Activated CD8-positive, alpha-beta T cell treated with anti-CD3 and anti-CD28 coated beads for 36 hours (primary cell): ENCODE measurements around the gene TACO1. TPM values are rescaled to one million over a fixed set of nuclear protein-coding genes. Genes with fewer than 3 reads are reported as not detected.

ENCODE experiments used
- ATAC-seq: fragments of 200-7000 bp; cut with Tn5 transposase; one replicate; pipeline ENCODE4 v1.10.0; 2021; ENCODE audit warnings: mild to moderate bottlenecking, moderate library complexity
- CTCF ChIA-PET: fragments of 350-600 bp; sonication (Branson Sonifier 250); formaldehyde crosslinking; loops from one replicate; lab custom pipeline; 2021; ENCODE audit warnings: antibody characterized with exemption; lab: Charles Lee
- POLR2A ChIA-PET: fragments of 350-600 bp; sonication (Branson Sonifier 250); formaldehyde crosslinking; loops from one replicate; lab custom pipeline; 2021; ENCODE audit warnings: antibody characterized with exemption; lab: Charles Lee
- DNase-seq: peaks from one replicate; pipeline ENCODE4 v3.0.0-alpha.2; 2020
- H3K27ac Mint-ChIP-seq: one replicate; pipeline ENCODE4 v1.8.0; 2021; ENCODE audit warnings: mild to moderate bottlenecking, mixed read lengths
- H3K27me3 Mint-ChIP-seq: one replicate; pipeline ENCODE4 v1.8.0; 2021; ENCODE audit warnings: mixed read lengths
- H3K36me3 Mint-ChIP-seq: one replicate; pipeline ENCODE4 v1.8.0; 2021; ENCODE audit warnings: low read depth, mixed read lengths
- H3K4me1 Mint-ChIP-seq: one replicate; pipeline ENCODE4 v1.8.0; 2021; ENCODE audit warnings: low read depth, mixed read lengths
- H3K4me3 Mint-ChIP-seq: one replicate; pipeline ENCODE4 v1.8.0; 2021; ENCODE audit warnings: mild to moderate bottlenecking, moderate library complexity, mixed read lengths
- H3K9me3 Mint-ChIP-seq: one replicate; pipeline ENCODE4 v1.8.0; 2021; ENCODE audit warnings: mixed read lengths
- intact Hi-C: fragments of 100-400 bp; cut with micrococcal nuclease; formaldehyde crosslinking; loops from one replicate; pipeline ENCODE4 v1.10.0; 2022
- total RNA-seq, 2 experiments: library from RNA; stranded (reverse); gene quantifications; one replicate each; pipeline ENCODE4 v1.2.3, GENCODE V29; 2021
- TF ChIP-seq, protein P1 (sequence below): fragments of 200-600 bp; IDR thresholded peaks from one replicate; pipeline ENCODE4 v1.8.0; 2022; ENCODE audit warnings: antibody characterized with exemption, mild to moderate bottlenecking

Gene TACO1
- total RNA-seq, 2 experiments from 2014 or later, result 27.0 to 30.4 TPM

DNA sequence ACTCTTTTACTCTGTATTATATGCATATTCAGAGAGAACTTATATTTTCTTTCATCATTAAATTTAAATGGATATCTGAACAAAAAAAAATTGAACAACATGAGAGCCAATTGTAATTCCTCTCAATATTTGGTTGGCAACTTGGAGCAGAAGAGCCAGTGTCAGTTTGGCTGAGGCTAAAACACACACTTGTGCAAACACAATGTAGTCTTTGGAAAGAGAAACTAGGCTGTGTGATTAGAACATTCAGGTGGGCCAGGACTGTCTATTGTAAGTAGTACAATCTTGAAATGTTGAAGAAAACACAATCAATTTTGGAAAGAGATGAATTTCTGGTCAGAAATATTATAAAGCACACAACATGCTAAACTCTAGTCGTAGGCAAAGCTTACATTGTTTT lies 33.5 kb upstream of the TACO1 start:
- Mint-ChIP-seq H3K27ac (no peak overlapping the region), H3K4me3 (no peak overlapping the region), H3K27me3 (no peaks in the 10 kb centered on the region), H3K9me3 (no peaks in the 10 kb centered on the region), H3K36me3 (peaks cover 1% of the 10 kb centered on the region), H3K4me1 (peaks cover 38% of the 10 kb centered on the region)
- POLR2A ChIA-PET, result interaction anchor here (1.7 kb wide), 1 partner anchor 16 kb away, joined by 4 read pairs; no protein-coding TSS in a partner anchor
- CTCF ChIA-PET, result interaction anchor here (0.8 to 2.9 kb wide), 3 partner anchors 44 to 142 kb away, joined by 4 to 14 read pairs (median 6); no protein-coding TSS in a partner anchor
- TF ChIP-seq, protein P1, sequence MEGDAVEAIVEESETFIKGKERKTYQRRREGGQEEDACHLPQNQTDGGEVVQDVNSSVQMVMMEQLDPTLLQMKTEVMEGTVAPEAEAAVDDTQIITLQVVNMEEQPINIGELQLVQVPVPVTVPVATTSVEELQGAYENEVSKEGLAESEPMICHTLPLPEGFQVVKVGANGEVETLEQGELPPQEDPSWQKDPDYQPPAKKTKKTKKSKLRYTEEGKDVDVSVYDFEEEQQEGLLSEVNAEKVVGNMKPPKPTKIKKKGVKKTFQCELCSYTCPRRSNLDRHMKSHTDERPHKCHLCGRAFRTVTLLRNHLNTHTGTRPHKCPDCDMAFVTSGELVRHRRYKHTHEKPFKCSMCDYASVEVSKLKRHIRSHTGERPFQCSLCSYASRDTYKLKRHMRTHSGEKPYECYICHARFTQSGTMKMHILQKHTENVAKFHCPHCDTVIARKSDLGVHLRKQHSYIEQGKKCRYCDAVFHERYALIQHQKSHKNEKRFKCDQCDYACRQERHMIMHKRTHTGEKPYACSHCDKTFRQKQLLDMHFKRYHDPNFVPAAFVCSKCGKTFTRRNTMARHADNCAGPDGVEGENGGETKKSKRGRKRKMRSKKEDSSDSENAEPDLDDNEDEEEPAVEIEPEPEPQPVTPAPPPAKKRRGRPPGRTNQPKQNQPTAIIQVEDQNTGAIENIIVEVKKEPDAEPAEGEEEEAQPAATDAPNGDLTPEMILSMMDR, result no peak
- DNase-seq, result no peak
- no peak for ATAC-seq
- intact Hi-C loops, result no loop called here

DNA sequence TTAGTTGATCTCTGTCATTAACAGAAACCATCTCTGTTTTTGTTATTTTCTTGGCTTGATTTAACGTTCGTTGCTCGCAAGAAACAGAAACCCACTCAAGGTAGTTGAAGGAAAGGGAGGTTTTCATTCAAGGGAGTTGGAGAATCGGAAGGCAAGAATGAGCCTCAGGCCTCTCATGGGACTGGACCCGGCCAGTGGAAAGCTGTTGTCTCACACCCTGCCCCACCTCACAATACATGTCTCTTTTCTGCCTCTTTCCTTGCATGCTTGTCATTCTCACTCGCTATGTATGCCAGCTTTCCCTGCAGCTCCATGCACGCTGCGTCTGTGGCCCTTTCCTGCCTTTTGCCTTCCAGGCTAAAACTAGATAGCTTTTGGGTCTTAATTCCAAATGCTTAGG lies 32.1 kb upstream of the TACO1 start:
- ChIA-PET POLR2A (interaction anchor here (0.7 to 1.1 kb wide), 4 partner anchors 16 to 29 kb away, joined by 3 to 4 read pairs (median 4); no protein-coding TSS in a partner anchor), CTCF (interaction anchor here (1.1 to 2.9 kb wide), 4 partner anchors 16 to 143 kb away, joined by 3 to 14 read pairs (median 4); no protein-coding TSS in a partner anchor)
- Mint-ChIP-seq H3K9me3 (no peaks in the 10 kb centered on the region), H3K27ac (no peak overlapping the region), H3K36me3 (peaks cover 1% of the 10 kb centered on the region), H3K4me3 (no peak overlapping the region), H3K4me1 (peaks cover 32% of the 10 kb centered on the region), H3K27me3 (no peaks in the 10 kb centered on the region)
- TF ChIP-seq, protein P1, result no peak
- DNase-seq (no peak), ATAC-seq (no peak)
- intact Hi-C loops, result no loop called here

DNA sequence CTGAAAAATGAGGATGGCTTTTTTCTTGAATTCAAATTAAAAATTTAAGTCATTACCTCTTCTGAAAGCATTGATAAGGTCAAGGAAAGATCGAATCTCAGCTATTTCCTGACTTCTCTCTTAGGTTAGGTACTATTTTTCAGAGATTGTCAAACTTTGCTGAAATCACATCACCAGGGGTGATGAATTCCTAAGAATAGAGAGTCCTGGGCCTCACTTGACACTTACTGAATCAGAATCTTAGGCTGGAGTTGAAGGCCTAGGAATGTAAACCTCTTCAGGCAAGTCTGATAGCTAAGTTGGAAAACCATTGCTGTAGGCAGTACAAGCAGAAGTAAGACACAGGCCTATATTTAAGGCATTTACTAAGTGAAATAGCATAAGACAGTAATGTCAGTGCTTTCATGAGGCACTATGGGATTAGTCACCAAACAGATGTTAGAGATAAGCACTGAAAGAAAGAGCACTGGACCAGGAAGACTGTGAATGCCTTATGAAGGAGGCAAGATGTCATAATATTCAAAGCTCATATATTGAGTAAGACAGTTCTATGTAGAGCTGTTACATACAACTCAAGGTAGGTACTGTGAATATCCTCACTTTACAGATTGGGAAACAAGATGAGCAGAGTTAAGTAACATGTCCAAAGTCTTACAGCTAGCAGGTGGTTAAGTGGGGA lies 28.9 kb upstream of the TACO1 start:
- CTCF ChIA-PET, result interaction anchor here (0.8 to 1.4 kb wide), 2 partner anchors 93 to 158 kb away, joined by 3 to 4 read pairs; no protein-coding TSS in a partner anchor
- H3K4me3 Mint-ChIP-seq, result no peak overlapping the region
- no peaks in the 10 kb centered on the region for H3K27me3 Mint-ChIP-seq
- POLR2A ChIA-PET, result no interaction called here
- ATAC-seq, result peak; percentile 55
- TF ChIP-seq, protein P1, result no peak
- H3K9me3 Mint-ChIP-seq, result no peaks in the 10 kb centered on the region
- peaks cover 31% of the 10 kb centered on the region for H3K4me1 Mint-ChIP-seq
- no peak overlapping the region for H3K27ac Mint-ChIP-seq
- no peak for DNase-seq
- intact Hi-C loops, result no loop called here
- H3K36me3 Mint-ChIP-seq, result peaks cover 7% of the 10 kb centered on the region

DNA sequence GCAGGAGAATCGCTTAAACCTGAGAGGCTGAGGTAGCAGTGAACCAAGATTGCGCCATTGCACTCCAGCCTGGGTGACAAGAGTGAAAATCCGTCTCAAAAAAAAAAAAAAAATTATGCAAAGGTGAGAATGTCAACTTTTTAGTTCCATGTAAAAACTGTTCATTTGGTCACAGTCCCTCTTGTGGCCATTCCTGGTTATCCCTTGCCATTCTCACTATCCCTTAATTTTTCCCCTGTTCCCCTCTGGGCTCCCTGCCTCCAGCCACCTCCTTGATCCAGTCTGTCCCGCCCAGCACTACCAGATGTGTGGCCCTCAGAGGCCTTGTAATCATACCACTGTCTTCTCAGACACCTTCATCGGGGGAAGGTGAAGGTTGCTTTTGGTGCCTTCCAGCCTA lies 27.1 kb upstream of the TACO1 start:
- intact Hi-C loops, result no loop called here
- POLR2A ChIA-PET, result no interaction called here
- Mint-ChIP-seq H3K27me3 (no peaks in the 10 kb centered on the region), H3K9me3 (no peaks in the 10 kb centered on the region), H3K36me3 (peaks cover 6% of the 10 kb centered on the region), H3K27ac (peak overlapping the region; percentile 1), H3K4me3 (no peak overlapping the region), H3K4me1 (peaks cover 35% of the 10 kb centered on the region)
- CTCF ChIA-PET, result no interaction called here
- ATAC-seq, result no peak
- TF ChIP-seq, protein P1, result no peak
- DNase-seq, result no peak

DNA sequence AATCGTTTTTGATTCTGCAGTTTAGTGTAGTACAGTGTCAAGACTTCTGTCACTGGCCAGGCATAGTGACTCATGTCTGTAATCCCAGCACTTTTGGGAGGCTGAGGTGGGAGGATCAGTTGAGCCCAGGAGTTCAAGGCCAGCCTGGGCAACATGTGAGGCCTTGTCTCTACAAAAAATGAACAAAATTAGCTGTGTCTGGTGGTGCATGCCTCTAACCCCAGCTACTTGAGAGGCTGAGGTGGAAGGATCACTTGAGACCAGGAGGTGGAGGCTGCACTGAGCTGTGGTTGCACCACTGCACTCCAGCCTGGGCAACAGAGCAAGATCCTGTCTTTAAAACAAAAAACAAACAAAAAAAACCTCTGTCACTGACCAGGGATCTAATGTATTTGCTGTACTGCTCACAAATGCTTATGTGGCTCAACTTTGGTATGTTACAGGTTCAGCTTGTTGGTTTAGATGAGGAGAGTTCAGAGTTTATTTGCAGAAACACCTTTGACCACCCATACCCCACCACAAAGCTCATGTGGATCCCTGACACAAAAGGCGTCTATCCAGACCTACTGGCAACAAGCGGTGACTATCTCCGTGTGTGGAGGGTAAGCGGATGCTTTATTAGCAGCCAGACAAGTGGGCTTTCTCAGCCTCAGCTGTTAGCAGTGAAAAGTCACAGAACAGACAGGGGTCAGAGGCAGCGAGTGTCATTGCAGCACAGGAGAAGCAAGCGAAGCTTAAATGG lies 22.5 kb upstream of the TACO1 start:
- ChIA-PET CTCF (interaction anchor here (1.0 kb wide), 1 partner anchor 34 kb away, joined by 3 read pairs; no protein-coding TSS in a partner anchor), POLR2A (no interaction called here)
- Mint-ChIP-seq H3K27me3 (no peaks in the 10 kb centered on the region), H3K4me3 (no peak overlapping the region), H3K4me1 (peaks cover 10% of the 10 kb centered on the region), H3K36me3 (peaks cover 12% of the 10 kb centered on the region), H3K9me3 (no peaks in the 10 kb centered on the region), H3K27ac (peak overlapping the region; percentile 22)
- ATAC-seq, result no peak
- intact Hi-C loops, result no loop called here
- DNase-seq, result no peak
- TF ChIP-seq, protein P1, result no peak
